IMR-90 (cell line): Measurements from ENCODE around the gene TRIAP1.

Experiments
- NFE2L2 ChIP-seq: fragments of 150-350 bp; IDR thresholded peaks from 2 replicates; pipeline ENCODE4 v1.6.1; 2016; ENCODE audit warnings: low read depth, mild to moderate bottlenecking, low read length
- POLR2A ChIP-seq: IDR thresholded peaks from 2 replicates; pipeline ENCODE4 v1.6.1; 2012; ENCODE audit warnings: mild to moderate bottlenecking, low read depth, low read length
- RAD21 ChIP-seq: IDR thresholded peaks from 2 replicates; pipeline ENCODE4 v1.6.1; 2012; ENCODE audit warnings: low read length, improper control_type of control experiment
- SMC3 ChIP-seq: fragments of 150-350 bp; IDR thresholded peaks from 2 replicates; pipeline ENCODE4 v1.6.1; 2016; ENCODE audit warnings: low read depth, mild to moderate bottlenecking, antibody characterized with exemption, low read length, moderate library complexity
- TF ChIP-seq, protein P1 (sequence below): conservative IDR thresholded peaks from 2 replicates; pipeline ENCODE4 v1.5.1; 2012; ENCODE audit warnings: mild to moderate bottlenecking, low read depth, low read length, improper control_type of control experiment

DNA sequence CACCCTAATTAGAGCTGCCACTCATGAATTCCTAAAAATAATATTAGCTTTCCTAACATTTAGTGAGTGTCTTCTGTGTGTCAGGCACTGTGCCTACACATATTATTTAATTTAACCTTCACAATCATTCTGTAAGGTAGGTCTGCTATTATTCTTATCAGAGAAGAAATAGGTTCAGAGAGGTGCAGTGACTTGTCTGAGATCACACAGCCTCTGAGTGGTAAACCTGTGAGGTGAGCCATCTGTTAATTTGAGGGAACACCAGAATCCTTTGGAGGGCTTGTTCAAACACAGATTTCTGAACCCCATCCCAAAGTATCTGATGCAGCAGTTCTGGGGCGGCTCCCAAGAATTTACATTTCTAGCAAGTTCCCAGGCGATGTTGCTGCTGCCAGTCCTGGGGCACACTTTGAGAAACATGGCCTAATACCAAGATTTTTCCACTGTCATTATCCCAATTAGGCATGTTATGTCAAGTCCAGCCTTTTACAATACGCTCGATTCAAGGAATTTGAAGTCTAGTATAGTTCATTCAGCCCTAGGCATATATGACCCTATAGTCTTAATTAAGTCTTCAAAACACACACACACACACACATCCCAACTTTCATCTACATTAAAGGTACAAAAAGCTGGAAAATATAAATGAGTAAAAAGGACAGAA, 28.1 kb downstream of the TRIAP1 start:
- TF ChIP-seq, protein P1, sequence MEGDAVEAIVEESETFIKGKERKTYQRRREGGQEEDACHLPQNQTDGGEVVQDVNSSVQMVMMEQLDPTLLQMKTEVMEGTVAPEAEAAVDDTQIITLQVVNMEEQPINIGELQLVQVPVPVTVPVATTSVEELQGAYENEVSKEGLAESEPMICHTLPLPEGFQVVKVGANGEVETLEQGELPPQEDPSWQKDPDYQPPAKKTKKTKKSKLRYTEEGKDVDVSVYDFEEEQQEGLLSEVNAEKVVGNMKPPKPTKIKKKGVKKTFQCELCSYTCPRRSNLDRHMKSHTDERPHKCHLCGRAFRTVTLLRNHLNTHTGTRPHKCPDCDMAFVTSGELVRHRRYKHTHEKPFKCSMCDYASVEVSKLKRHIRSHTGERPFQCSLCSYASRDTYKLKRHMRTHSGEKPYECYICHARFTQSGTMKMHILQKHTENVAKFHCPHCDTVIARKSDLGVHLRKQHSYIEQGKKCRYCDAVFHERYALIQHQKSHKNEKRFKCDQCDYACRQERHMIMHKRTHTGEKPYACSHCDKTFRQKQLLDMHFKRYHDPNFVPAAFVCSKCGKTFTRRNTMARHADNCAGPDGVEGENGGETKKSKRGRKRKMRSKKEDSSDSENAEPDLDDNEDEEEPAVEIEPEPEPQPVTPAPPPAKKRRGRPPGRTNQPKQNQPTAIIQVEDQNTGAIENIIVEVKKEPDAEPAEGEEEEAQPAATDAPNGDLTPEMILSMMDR: no peak
- TF ChIP-seq SMC3: no peak
- no peak for TF ChIP-seq RAD21
- no peak for TF ChIP-seq NFE2L2
- no peak for TF ChIP-seq POLR2A
